GM21737 (cell line): ENCODE data around the gene NR3C2.

Experiments used
- ATAC-seq: cut with Tn5 transposase; IDR thresholded peaks from one replicate; pipeline ENCODE4 v1.9.1; 2021; ENCODE audit warnings: mild to moderate bottlenecking, moderate library complexity; ENCODE audit not compliant: unreplicated experiment

Gene NR3C2

DNA sequence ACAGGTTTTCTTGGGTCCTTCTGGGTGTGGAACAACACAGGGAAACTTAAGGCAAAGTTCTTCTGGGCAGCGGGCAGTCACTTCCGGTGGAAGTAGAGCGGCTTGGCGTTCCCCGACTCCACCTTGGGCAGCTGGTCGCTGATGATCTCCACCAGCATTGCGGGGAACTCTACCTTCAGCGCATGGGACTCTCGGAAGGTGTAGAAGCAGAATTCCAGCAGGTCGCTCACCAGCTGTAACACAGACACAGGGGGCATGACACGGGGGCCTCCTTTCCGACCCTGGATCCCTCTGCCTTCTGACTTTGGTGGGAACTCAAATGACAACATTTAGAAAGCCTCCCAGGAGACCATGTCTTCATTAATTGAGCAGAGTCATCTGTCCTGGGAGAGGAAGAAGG is 360.9 kb downstream of the NR3C2 start:
- ATAC-seq: no peak

DNA sequence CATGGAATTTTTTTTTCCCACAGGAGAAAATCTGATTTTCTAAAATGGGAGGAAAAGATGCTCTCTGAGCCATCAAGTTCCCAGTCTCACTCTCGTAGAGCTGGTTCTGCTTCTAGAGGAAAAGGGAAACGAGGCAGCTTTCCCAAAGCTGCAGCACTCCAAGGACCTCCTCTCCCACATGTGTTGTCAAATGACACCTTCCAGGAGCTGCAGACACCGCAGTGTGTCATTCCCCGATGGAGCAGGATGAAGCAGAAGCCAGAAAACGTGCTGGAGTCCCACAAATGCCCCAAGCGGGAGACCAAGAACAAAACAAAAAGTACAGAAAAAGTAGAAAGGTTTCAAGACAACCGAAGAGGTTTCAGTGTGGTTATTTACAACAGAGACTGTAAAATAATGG is 362.3 kb downstream of the NR3C2 start:
- no peak for ATAC-seq

DNA sequence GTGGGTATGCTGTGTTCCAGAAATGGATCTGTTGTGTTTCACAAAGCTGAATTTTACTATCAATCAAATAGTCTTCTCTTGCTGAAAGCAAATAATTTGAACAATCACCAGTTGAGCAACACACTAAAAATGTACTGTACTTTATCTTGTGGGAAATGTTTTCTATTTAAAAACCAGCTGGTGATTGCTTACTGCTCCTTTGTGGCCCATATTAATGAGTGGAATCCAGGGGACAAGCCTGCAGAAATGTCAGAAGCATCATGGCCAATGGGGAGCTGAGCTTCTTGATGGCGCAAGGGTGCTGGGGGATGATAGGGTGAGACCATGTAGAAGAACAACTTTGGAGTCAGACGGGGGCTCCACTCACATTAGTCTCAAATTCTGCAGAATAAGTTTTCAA is 364.2 kb downstream of the NR3C2 start:
- no peak for ATAC-seq

DNA sequence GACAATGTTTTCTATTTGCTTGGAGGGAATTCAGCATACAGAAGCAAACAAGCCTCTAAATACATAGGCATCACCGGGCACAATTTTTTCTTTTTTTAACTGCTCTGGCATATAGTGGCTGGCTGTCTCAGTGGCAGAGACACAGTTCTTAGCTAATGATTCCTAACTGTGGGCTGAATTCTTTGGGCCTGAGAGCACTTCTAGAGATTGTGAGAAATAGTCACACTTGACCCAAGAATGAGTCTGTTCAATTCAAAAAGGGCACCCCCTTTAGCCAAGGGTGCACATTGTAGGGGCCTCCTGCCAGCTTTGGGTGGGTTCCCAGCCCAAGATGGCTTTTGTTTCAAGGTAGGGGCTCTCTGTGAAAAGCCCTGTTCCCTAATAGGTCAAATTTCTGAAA is 364.6 kb downstream of the NR3C2 start:
- ATAC-seq: no peak

DNA sequence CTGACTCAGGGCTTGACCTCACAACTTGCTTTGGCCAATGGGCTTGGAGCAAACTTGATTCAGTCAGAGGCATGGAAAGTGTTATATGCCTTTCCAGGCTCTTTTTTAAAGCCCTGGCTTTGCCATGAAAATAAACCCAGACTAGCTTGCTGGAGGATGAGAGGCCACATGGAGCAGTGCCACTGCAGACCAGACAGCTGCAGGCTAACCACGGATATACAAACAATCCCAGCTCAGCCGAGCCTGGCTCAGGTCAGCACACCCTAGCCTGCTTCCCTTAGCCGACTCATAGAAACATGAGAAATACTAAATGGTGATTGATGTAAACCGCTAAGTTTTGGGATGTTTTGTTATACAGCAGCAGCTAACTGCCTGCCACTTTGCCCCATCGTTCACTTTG is 365.2 kb downstream of the NR3C2 start:
- ATAC-seq: no peak

DNA sequence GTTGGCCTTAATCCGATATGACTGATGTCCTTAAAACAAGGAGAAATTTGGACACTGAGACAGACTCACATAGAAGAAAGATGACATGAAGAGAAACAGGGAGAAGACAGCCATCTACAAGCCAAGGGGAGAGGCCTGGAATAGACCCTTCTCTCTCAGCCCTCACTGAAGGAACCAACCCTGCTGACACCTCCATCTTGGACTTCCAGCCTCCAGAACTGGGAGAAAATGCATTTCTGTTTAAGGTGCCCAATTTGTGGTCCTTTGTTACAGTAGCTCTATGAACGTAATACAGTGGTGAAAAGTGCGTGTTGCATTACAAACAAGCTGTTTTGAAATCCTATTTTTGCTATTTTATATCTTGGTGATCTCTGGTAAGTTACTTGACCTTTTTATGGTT is 366.8 kb downstream of the NR3C2 start:
- no peak for ATAC-seq

DNA sequence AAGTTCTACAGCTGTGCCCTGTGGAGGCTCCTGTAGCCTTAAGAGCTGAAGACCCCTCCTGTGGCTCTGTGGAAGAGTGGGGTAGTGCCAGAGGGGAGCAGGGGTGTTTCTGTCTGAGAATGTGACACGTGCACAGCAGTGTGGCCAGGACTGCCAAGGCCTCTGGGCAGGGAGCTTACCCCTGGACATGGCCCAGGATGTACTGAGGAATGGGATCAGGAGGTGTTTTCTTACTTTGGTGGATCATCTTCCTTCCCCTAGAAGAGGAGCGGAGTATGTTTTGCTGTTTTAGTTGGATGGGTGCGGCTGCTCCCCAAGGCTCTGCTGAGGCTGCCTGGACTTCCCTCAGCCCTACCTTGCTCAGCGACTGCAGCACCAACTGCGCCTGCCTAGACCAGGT is 367.8 kb downstream of the NR3C2 start:
- ATAC-seq: no peak

DNA sequence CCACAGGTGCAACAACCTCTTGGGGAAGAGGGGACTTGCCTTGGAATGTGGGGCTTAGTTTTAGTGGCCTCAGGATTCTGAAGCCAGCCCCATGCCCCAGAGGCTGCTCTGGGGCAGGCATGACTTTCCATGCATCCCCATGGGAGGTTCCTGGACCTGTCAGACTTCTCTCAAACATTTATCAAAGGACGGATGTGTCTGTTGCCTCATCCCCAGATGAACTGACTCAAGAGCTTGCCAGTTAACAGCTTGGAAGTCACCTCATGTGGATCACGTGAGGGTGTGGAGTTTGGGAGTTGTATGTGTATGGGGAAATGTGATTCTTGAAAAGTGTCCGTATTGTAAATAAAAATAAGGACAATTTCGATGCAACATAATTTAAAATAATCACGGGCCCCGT is 368.9 kb downstream of the NR3C2 start:
- ATAC-seq: no peak

DNA sequence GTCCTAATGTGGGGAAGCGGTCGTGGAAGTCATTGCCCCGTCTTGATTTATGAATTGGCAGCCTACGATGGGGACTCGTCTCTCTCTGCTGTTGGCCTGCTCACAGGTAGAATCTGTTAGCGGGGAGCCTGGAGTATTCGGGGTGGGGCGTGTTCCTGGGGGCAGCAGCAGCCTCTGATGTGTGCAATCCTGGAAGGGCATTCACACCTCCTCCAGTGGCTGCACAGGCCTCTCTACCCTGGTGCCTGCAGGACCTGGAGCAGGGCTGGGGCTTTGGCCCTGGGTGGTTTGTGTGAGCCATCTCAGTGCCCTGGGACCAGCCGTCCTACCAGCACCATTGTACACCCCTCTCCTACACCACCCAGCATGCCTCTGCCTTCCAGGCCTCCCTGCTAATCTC is 369.4 kb downstream of the NR3C2 start:
- no peak for ATAC-seq

DNA sequence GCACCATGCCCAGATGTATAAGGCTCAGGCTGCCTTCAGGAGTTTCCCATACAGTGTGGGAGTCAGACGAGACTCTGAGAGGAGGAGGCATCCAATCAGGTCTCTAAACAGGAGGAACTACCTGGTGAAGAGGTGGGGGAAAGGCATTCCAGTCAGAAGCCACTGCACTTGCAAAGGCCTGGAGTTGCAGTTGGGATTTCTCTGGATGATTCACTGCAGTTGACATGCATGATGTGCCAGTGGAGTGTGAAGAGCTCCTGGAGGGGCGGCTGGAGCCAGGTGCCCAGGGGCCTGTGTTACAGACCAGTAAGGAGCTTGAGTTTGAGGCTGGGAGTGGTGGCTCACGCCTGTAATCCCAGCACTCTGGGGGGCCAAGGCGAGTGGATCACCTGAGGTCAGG is 371.2 kb downstream of the NR3C2 start:
- ATAC-seq: no peak

DNA sequence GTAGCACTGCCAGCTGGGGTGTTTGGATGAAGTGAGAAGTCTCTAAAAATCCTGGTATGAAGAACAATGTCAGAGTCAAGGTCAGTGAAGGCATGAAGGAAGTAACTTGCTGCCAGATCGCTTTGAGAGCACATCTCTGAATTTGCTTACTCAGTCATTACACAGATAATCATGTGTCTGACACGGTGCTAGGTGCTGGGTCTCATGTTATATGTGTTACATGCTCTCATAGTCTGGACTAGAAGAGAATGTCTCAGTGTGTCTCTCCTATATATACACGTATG is 372.4 kb downstream of the NR3C2 start:
- no peak for ATAC-seq

DNA sequence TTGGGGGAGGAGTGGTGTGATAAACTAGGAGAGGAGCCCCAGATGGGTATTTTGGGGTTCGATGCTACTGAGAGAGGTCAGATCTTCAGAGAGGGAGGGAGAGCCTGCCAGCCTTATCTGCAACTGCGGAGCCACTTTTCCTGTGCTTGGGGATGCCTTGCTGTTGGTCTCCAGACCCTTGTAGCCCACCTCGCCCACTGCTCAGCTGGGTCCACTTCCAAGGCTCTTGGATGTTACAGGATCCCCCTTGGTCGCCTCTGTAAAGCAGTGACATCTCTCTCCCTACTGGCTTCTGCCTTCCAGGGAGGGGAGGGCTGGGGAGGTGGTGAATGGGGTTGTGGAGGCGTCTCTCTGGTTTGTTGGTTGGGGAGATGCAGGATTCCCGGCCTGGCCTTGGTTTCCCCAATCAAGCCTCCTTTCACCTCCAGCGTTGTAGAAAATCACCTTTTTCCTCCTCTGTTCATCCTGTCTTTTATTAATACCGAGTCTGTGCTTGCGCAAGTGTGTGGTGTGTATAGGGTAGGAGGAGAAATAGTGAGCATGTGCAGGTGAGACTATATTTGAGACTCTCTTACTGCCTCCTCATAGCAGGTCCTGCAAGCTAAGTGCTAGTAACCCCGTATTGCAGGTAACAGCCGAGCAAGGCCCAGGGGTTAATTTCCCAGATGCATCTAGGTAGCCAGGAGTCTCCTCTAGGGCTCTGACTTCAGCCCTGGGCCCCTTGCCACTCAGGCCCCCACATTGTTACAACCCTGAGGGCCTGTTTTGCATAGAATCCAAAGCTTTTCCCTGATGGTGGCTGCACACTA is 372.9 kb downstream of the NR3C2 start:
- no peak for ATAC-seq

DNA sequence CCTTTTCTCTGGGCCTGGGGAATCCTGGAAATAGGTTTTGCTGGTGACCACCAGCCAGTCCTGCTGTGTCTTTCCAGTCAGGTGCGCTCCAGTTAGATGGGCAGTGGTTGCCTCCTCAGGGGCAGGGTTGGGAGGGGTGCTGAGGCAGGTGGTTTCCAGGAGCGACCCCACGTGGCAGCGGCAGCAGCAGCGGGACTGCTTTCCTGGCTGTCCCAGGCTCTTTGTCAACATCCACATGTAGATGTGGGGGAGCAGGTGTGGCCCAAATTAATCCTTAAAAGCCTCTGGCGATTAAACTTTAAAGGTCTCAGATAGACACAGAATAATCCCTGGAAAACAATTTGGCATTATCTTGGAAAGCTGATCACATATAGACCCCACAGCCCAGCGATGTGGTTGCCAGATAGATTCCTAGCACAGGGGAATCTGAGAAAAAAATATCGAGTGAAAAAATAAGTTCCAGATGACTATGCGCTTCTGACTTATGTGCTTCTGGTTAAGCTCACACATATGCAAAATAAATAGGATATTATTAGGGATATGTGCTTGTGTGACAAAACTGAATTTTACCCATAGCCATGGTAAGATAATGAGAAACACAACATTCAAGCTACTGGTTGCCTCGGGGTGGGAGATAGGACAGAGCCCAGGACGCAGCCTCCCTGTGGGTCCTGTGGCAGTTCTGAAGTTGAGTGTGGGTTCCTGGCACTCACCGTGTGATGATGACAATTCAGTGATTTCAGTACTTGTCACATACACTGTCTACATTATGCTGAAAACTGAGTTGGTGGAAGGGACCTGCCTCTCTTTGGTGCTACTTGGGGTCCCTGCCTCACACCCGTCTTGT is 373.9 kb downstream of the NR3C2 start:
- ATAC-seq: no peak

DNA sequence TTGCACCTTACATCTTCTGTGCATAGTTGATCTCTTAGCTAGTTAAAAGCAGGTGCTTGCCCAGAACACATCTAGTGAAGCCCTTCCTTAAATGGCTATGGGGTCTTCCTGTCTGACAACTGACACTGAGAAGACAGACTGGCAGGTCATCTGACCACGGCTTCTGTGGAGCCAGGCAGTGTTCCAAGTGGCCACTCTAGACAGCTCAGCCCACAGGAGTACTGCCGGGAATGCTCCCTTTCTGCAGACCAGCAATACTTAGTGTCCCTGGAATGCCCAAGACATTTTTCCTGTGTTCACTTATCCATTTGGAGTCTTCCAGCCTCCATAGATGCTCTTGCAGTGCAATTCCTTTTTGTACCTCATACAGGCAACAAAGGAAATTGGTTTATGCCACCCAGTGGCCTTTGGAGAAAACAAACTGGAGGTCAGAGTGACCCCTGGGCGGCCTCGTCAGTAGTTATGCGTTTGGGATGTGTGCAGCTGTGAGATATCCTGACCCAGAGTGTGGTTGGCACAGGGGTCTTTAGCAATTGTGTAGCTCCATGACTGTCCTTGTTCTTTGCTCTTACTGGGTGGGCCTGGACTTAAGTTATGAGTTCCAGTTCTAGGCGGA is 374.8 kb downstream of the NR3C2 start:
- ATAC-seq: no peak

DNA sequence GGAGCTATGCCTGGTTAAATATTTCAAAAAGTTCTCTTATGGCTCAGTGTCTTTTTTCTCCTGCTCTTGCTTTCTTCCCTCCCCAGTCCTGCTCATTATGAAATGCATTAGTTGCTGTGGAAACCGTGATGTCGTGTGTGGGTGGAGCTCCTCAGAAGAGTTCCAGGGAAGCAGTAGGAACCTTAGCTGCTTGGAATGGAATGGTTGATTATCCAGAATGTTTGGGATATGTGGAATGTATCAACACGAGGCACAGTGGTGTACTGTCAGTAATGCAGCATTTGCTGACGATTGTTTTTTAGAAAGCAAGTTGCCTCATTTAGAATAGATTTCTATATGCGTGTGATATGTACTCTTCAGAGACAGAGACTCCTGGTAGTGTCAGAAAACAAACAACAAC is 377.1 kb downstream of the NR3C2 start:
- ATAC-seq: no peak

DNA sequence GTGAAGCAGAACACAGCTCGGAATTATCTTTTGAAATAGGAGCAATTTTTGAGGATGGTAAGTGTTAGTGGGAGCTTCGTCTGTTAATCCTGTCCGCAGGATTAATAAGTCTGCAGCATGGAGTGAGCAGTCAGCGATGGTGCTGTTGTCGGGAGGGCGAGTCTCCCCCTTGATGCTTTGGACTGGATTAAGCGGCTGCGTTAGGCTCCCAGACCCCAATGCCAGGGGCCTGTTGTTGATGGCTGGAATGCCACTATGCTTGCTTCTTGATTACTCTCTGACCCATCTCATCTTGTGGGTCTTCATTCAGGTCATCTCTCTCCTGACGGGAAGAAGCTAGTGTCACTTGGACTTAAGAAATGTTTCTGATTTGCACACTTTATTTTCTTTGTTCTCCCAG is 377.8 kb downstream of the NR3C2 start:
- no peak for ATAC-seq

DNA sequence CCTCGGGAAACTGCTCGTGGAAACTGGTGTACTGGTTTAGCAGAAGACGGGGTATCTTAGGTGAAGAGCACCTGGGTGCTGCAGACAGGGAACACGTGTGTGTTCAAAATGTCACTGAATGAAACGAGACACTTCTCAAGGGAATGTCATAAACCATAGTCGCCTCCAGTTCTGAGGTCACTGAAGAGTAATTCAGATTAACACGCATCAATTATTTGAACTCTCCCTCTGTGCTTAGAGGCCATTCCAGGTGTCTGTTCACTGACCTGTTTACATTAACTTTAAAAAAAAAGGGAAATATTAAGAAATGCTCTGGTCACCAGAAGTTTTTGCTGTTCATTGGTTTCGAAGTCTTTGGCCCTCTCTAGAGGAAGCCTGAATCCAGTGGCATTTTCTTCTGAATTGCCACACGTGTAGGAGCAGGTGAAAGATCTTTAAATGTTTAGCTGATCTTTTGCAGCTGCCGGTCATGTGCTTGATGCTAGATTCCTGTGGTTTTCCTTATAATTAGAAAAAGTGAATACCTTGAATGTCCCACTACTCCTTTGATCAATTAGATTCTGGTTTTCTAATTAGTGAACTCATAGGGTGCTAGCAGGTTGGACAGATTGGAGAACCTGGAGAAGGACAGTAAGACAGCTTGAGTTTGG is 379.8 kb downstream of the NR3C2 start:
- no peak for ATAC-seq

DNA sequence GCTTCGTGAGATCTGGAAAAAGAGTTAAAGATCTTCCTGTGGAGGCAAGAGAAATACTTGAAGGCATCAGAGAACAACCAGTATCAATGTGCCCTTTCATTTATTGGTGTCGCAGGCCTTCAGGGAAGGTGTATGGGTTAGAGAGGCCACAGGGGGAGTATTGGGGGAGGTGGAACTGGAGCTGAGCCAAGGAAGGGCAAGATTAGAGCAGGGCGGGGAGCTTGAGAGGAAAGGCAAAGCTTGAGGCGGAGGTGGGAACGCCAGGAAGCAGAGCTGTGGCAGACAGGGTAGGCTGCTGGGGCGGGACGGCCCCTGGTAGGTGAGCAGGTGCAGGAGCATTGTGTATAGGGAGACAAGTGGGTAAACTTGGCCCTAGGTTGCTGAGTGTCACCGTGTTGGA is 380.4 kb downstream of the NR3C2 start:
- no peak for ATAC-seq

DNA sequence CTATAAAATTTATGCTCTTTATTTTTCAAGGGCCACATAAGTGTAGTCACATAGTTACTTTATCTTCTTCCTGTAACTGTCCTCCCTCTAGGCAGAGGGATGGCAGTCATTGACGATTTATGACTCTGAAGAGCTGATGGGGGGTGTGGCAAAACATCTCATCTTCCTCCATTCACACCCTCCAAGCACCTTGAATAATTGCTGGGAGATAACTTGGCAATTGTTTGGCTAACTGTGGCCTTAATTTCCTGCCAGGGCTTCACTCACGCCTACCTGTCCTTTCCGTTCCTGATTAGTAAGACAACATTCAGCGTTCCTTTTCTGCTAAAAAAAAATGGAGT is 381.1 kb downstream of the NR3C2 start:
- no peak for ATAC-seq

DNA sequence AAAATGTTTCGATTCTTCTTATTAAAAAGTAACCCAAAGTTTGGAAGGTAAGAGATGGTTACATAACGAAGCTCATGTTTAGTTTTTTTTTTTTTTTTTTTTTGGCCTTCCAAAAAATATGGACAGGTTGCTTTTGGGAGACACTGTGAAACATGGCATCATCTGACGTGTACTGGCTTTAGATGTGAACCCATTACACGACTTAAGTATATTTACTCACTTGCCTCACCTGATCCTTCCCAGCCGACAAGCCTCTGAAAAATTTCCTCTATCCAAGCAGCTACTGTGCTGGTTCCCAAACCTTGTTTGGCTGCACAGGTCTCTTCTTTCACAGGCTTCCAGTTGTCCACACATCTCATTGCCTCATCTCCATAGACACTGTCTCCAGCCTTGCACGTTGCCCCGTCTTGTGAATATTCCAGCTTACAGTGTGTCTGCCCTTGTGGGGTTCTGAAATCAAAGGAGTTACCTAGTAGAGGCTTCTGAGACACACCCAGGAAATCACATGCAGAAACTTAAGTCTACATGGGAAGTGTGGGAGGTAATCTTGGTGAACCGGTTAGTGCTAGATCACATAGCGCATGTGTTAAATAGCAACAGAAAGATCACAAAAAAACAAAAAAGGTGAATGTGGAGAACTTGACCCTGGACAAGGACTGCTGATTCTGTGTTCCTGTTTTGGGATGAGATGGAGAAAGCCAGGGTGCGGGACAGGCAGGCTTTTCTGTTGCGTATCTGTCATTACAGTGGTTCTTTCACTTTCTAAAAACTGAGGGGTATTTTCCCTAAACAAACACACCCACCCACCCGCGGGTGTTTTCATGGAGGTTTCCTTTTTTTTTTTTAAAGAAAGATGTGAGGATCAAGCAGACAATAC is 381.7 kb downstream of the NR3C2 start:
- no peak for ATAC-seq
